Measurements from ENCODE around the gene ZNF320. TPM values are rescaled to one million over a fixed set of nuclear protein-coding genes. Genes with fewer than 3 reads are reported as not detected.

Gene ZNF320
- total and polyA plus RNA-seq, 9 of the 15 experiments (the other 6 are each of a cell fraction or from before 2014, with no cell fraction given) = 5.4 to 25.6 (median 11.7) TPM

GRCh38 chr19:52942386-52943133 is 45.1 kb upstream of the ZNF320 start (continued):
- TF ChIP-seq PBX2 (CRISPR knock-in tag; IDR thresholded peaks at IDR 0.05; ENCODE audit: low read depth) (no peak), PBX2 (tag; conservative IDR thresholded peaks at IDR 0.05; ENCODE audit: low read depth) (no peak), ZFPM2 (CRISPR knock-in tag; IDR thresholded peaks at IDR 0.05) (no peak), ZSCAN29 (IDR thresholded peaks at IDR 0.05) (no peak), PKNOX1 (IDR thresholded peaks at IDR 0.05) (no peak), HES1 (IDR thresholded peaks at IDR 0.05; ENCODE audit: low read depth) (no peak), NCOA1 (IDR thresholded peaks at IDR 0.05; ENCODE audit: low read depth) (no peak), IRF1 (CRISPR knock-in tag; IDR thresholded peaks at IDR 0.05; ENCODE audit: borderline replicate concordance) (no peak), ZKSCAN3 (CRISPR knock-in tag; IDR thresholded peaks at IDR 0.05) (no peak), NRF1 (conservative IDR thresholded peaks at IDR 0.05 in 1 of 2, IDR thresholded peaks at IDR 0.05 in 1 of 2) (0 out of 4 replicates have a peak, but pooled peaks of 1 of the 2 experiments have one; percentile 36), CHAMP1 (IDR thresholded peaks at IDR 0.05) (no peak), NKRF (IDR thresholded peaks at IDR 0.05; ENCODE audit: borderline replicate concordance) (peak; percentile 26; the same call in 1 of the 2 replicates), MXD1 (CRISPR knock-in tag; IDR thresholded peaks at IDR 0.05; ENCODE audit: borderline replicate concordance, poor library complexity, severe bottlenecking) (no peak), USF1 (CRISPR knock-in tag; IDR thresholded peaks at IDR 0.05) (no peak), SAFB (IDR thresholded peaks at IDR 0.05; ENCODE audit: borderline replicate concordance, low read depth, low read length) (no peak), SMARCB1 (IDR thresholded peaks at IDR 0.05; ENCODE audit: insufficient read length, low read depth) (no peak)

Measured in K562 (cell line).